GM21528 (cell line): Measurements from ENCODE around the gene TRIM17.

ENCODE experiments used
- ATAC-seq: cut with Tn5 transposase; IDR thresholded peaks from one replicate; pipeline ENCODE4 v1.9.1; 2021; ENCODE audit warnings: mild to moderate bottlenecking, moderate library complexity; ENCODE audit not compliant: unreplicated experiment, low FRiP score

Gene TRIM17

GRCh38 chr1:228360533-228361313 lies 55.9 kb downstream of the TRIM17 start:
- no peak for ATAC-seq

GRCh38 chr1:228359613-228360532 lies 56.8 kb downstream of the TRIM17 start:
- no peak for ATAC-seq

- ATAC-seq: no peak
Observed at GRCh38 chr1:228358764-228359612, 57.7 kb downstream of the TRIM17 start.

- no peak for ATAC-seq
Observed at GRCh38 chr1:228358039-228358763, 58.5 kb downstream of the TRIM17 start.
